ENCODE data around the gene PLPPR1.

PLPPR1 gene

GRCh38 chr9:101028346-101029314 lies at the start of gene PLPPR1:
Gene PLPPR1, plus strand, starts transcription at chr9:101028727.
- Histone ChIP-seq H3K27ac (ENCODE audit: low read depth, low read length) (no peak within 1 kb of the TSS), H3K9me2 (replicated peaks; ENCODE audit: insufficient read depth, low read length) (no peaks in the 10 kb centered on the region), H3K4me2 (ENCODE audit: low read depth, low read length, poor library complexity, severe bottlenecking) (no peak within 1 kb of the TSS), H3K36me3 (ENCODE audit: low read length) (no peaks in the 10 kb centered on the region), H3K9me3 (ENCODE audit: insufficient read depth, low read length) (no peaks in the 10 kb centered on the region), H2AFZ (ENCODE audit: low read depth, low read length, severe bottlenecking) (no peak within 1 kb of the TSS), H3K27me3 (ENCODE audit: low read length) (no peaks in the 10 kb centered on the region), H3K4me3 (ENCODE audit: insufficient read depth, low read length, poor library complexity, severe bottlenecking) (no peak within 1 kb of the TSS), H3K9ac (ENCODE audit: low read length) (no peak within 1 kb of the TSS), H3F3A (ENCODE audit: insufficient read depth) (no peaks in the 10 kb centered on the region), H3K79me2 (ENCODE audit: insufficient read depth, low read length) (no peaks in the 10 kb centered on the region), H4K20me1 (ENCODE audit: low read depth, low read length) (no peaks in the 10 kb centered on the region)
- TF ChIP-seq EZH2phosphoT487 (conservative IDR thresholded peaks at IDR 0.05; ENCODE audit: low read length): no peak
- TF ChIP-seq CTCF (IDR thresholded peaks at IDR 0.05; ENCODE audit: insufficient read depth, low read length, poor library complexity, severe bottlenecking): no peak

- Histone ChIP-seq H3K36me3 (ENCODE audit: low read length) (no peaks in the 10 kb centered on the region), H3K4me2 (ENCODE audit: low read depth, low read length, poor library complexity, severe bottlenecking) (no peak overlapping the region), H3K79me2 (ENCODE audit: insufficient read depth, low read length) (no peaks in the 10 kb centered on the region), H3K4me3 (ENCODE audit: insufficient read depth, low read length, poor library complexity, severe bottlenecking) (no peak overlapping the region), H3K9me2 (replicated peaks; ENCODE audit: insufficient read depth, low read length) (no peaks in the 10 kb centered on the region), H4K20me1 (ENCODE audit: low read depth, low read length) (no peaks in the 10 kb centered on the region), H3K27me3 (ENCODE audit: low read length) (no peaks in the 10 kb centered on the region), H3K27ac (ENCODE audit: low read depth, low read length) (no peak overlapping the region), H3K9me3 (ENCODE audit: insufficient read depth, low read length) (no peaks in the 10 kb centered on the region), H3F3A (ENCODE audit: insufficient read depth) (no peaks in the 10 kb centered on the region), H2AFZ (ENCODE audit: low read depth, low read length, severe bottlenecking) (no peak overlapping the region), H3K9ac (ENCODE audit: low read length) (no peak overlapping the region)
- TF ChIP-seq CTCF (IDR thresholded peaks at IDR 0.05; ENCODE audit: insufficient read depth, low read length, poor library complexity, severe bottlenecking): no peak
- TF ChIP-seq EZH2phosphoT487 (conservative IDR thresholded peaks at IDR 0.05; ENCODE audit: low read length): no peak
These were observed 38.8 kb upstream of the PLPPR1 start for GRCh38 chr9:100989731-100990130.

- Histone ChIP-seq H3K27me3 (ENCODE audit: low read length) (no peaks in the 10 kb centered on the region), H3K36me3 (ENCODE audit: low read length) (no peaks in the 10 kb centered on the region), H3F3A (ENCODE audit: insufficient read depth) (no peaks in the 10 kb centered on the region), H3K79me2 (ENCODE audit: insufficient read depth, low read length) (no peaks in the 10 kb centered on the region), H4K20me1 (ENCODE audit: low read depth, low read length) (no peaks in the 10 kb centered on the region), H3K4me3 (ENCODE audit: insufficient read depth, low read length, poor library complexity, severe bottlenecking) (no peak overlapping the region), H3K9ac (ENCODE audit: low read length) (no peak overlapping the region), H3K9me3 (ENCODE audit: insufficient read depth, low read length) (no peaks in the 10 kb centered on the region), H3K9me2 (replicated peaks; ENCODE audit: insufficient read depth, low read length) (no peaks in the 10 kb centered on the region), H2AFZ (ENCODE audit: low read depth, low read length, severe bottlenecking) (no peak overlapping the region), H3K27ac (ENCODE audit: low read depth, low read length) (no peak overlapping the region), H3K4me2 (ENCODE audit: low read depth, low read length, poor library complexity, severe bottlenecking) (no peak overlapping the region)
- TF ChIP-seq EZH2phosphoT487 (conservative IDR thresholded peaks at IDR 0.05; ENCODE audit: low read length) (no peak), CTCF (IDR thresholded peaks at IDR 0.05; ENCODE audit: insufficient read depth, low read length, poor library complexity, severe bottlenecking) (no peak)
These were observed 37.7 kb upstream of the PLPPR1 start for GRCh38 chr9:100990605-100991381.

Measured in SU-DHL-6 (cell line).